A549 (cell line): ENCODE data around the gene SLC14A1. TPM values are rescaled to one million over a fixed set of nuclear protein-coding genes. Genes with fewer than 3 reads are reported as not detected.

Experiments
- ATAC-seq, 2 experiments: fragments of 200-7000 bp in 1 of 2; fragments of >200 bp in 1 of 2; cut with Nextera tagmentation in 1 of 2; cut with Tn5 transposase in 1 of 2; 3 replicates each; pipeline versions ENCODE4 v1.8.0 to v1.9.1; 2018 to 2020; ENCODE audit warnings: mild to moderate bottlenecking in 1 of 2, moderate library complexity in 1 of 2
- CTCF ChIA-PET: fragments of 300-600 bp; sonication (Branson Sonifier 250); formaldehyde crosslinking; extraction: SDS; loops from one replicate; lab custom pipeline; 2021; ENCODE audit warnings: antibody characterized with exemption, inconsistent platforms; lab: Yijun Ruan, JAX
- POLR2A ChIA-PET: fragments of 350-600 bp; formaldehyde crosslinking; extraction: SDS; loops from one replicate; lab custom pipeline; 2021; ENCODE audit warnings: antibody characterized with exemption, inconsistent platforms; lab: Yijun Ruan, JAX
- DNase-seq, 2 experiments: peaks; one replicate each; pipeline versions ENCODE4 v3.0.0 to v3.0.0-alpha.2; 2011 to 2016; ENCODE audit warnings: low read depth in 1 of 2, low spot score in 1 of 2
- FAIRE-seq: peaks from 2 replicates; lab custom pipeline; 2011; peaks lifted over from hg19 to GRCh38; lab: Jason Lieb, UNC
- H3K27ac ChIP-seq, 2 experiments: fragments of >200 bp; sonication (Bioruptor Twin); formaldehyde crosslinking; 3 replicates each; pipeline ENCODE4 v1.5.1; 2016 to 2017
- H3K4me1 ChIP-seq: fragments of >200 bp; sonication (Bioruptor Twin); formaldehyde crosslinking; 3 replicates; pipeline ENCODE4 v1.6.1; 2016
- H3K4me2 ChIP-seq: fragments of >200 bp; sonication (Bioruptor Twin); formaldehyde crosslinking; 3 replicates; pipeline ENCODE4 v1.6.1; 2016
- H3K4me3 ChIP-seq: fragments of >200 bp; sonication (Bioruptor Twin); formaldehyde crosslinking; 3 replicates; pipeline ENCODE4 v1.5.1; 2016
- H3K9me3 ChIP-seq: fragments of >200 bp; sonication (Bioruptor Twin); formaldehyde crosslinking; 3 replicates; pipeline ENCODE4 v1.6.1; 2016
- CBX2 ChIP-seq: fragments of 200-600 bp; sonication (generic); IDR thresholded peaks from 2 replicates; pipeline ENCODE4 v1.6.1; 2016; ENCODE audit warnings: low read depth, mild to moderate bottlenecking, borderline replicate concordance
- CHD4 ChIP-seq: fragments of 200-600 bp; sonication (generic); IDR thresholded peaks from 2 replicates; pipeline ENCODE4 v1.6.1; 2016; ENCODE audit warnings: antibody characterized with exemption, mild to moderate bottlenecking, borderline replicate concordance
- CTCF ChIP-seq: fragments of >200 bp; sonication (Bioruptor Twin); formaldehyde crosslinking; IDR thresholded peaks from 3 replicates; pipeline ENCODE4 v1.5.1; 2016
- EHF ChIP-seq: fragments of 250-450 bp; sonication (Bioruptor Pico); IDR thresholded peaks from 2 replicates; pipeline ENCODE4 v1.5.0; 2020; ENCODE audit warnings: mild to moderate bottlenecking
- EP300 ChIP-seq, 2 experiments: fragments of >200 bp; sonication (Bioruptor Twin); formaldehyde crosslinking; IDR thresholded peaks; 2 replicates in 1 of 2; 3 replicates in 1 of 2; pipeline ENCODE4 v1.6.1; 2016 to 2017
- FOSB ChIP-seq: fragments of 250-450 bp; sonication (Bioruptor Pico); IDR thresholded peaks from 2 replicates; pipeline ENCODE4 v1.5.0; 2020; ENCODE audit warnings: mild to moderate bottlenecking, moderate library complexity
- FOXS1 ChIP-seq: fragments of 250-450 bp; sonication (Bioruptor Pico); IDR thresholded peaks from 2 replicates; pipeline ENCODE4 v1.5.0; 2020; ENCODE audit warnings: mild to moderate bottlenecking, moderate library complexity
- HDAC2 ChIP-seq: fragments of 200-600 bp; sonication (generic); IDR thresholded peaks from 2 replicates; pipeline ENCODE4 v1.6.1; 2016
- JUN ChIP-seq, 2 experiments: fragments of >200 bp; sonication (Bioruptor Twin); formaldehyde crosslinking; IDR thresholded peaks; 2 replicates in 1 of 2; 3 replicates in 1 of 2; pipeline ENCODE4 v1.6.1; 2016 to 2017
- KDM1A ChIP-seq: fragments of 200-600 bp; sonication (generic); IDR thresholded peaks from 2 replicates; pipeline ENCODE4 v1.6.1; 2016; ENCODE audit warnings: low read depth, mild to moderate bottlenecking
- MAFK ChIP-seq: fragments of 450-650 bp; IDR thresholded peaks from 2 replicates; pipeline ENCODE4 v1.6.1; 2014; ENCODE audit not compliant: partially characterized antibody
- MAX ChIP-seq: IDR thresholded peaks from 2 replicates; pipeline ENCODE4 v1.6.1; 2012
- MYC ChIP-seq: IDR thresholded peaks from 2 replicates; pipeline ENCODE4 v1.6.1; 2012; ENCODE audit warnings: mild to moderate bottlenecking, inconsistent platforms, low read length, improper control_type of control experiment, borderline replicate concordance
- NFE2L2 ChIP-seq: fragments of 150-350 bp; conservative IDR thresholded peaks from 2 replicates; pipeline ENCODE4 v1.6.1; 2014; ENCODE audit warnings: low read length
- NR3C1 ChIP-seq: fragments of >200 bp; sonication (Bioruptor Twin); formaldehyde crosslinking; IDR thresholded peaks from 3 replicates; pipeline ENCODE4 v1.6.1; 2017
- PHF8 ChIP-seq: fragments of 200-600 bp; sonication (generic); IDR thresholded peaks from 2 replicates; pipeline ENCODE4 v1.6.1; 2016; ENCODE audit warnings: low read depth, mild to moderate bottlenecking, antibody characterized with exemption, moderate library complexity, borderline replicate concordance
- POLR2A ChIP-seq: IDR thresholded peaks from 2 replicates; pipeline ENCODE4 v1.6.1; 2012; ENCODE audit warnings: mild to moderate bottlenecking, low read length
- RAD21 ChIP-seq, 2 experiments: fragments of >200 bp in 1 of 2; sonication (Bioruptor Twin) in 1 of 2; formaldehyde crosslinking in 1 of 2; IDR thresholded peaks in 1 of 2; conservative IDR thresholded peaks in 1 of 2; 2 replicates in 1 of 2; 3 replicates in 1 of 2; pipeline ENCODE4 v1.6.1; 2012 to 2018; ENCODE audit warnings: inconsistent platforms in 1 of 2
- RCOR1 ChIP-seq: fragments of 150-350 bp; IDR thresholded peaks from 2 replicates; pipeline ENCODE4 v1.6.1; 2014; ENCODE audit warnings: antibody characterized with exemption, low read length, low read depth
- RNF2 ChIP-seq: fragments of 200-600 bp; sonication (generic); IDR thresholded peaks from 2 replicates; pipeline ENCODE4 v1.6.1; 2016; ENCODE audit warnings: low read depth, mild to moderate bottlenecking, antibody characterized with exemption, moderate library complexity, borderline replicate concordance
- SMC3 ChIP-seq: fragments of >200 bp; sonication (Bioruptor Twin); formaldehyde crosslinking; IDR thresholded peaks from 3 replicates; pipeline ENCODE4 v1.6.1; 2018; ENCODE audit warnings: inconsistent platforms
- SREBF2 ChIP-seq: fragments of 450-650 bp; IDR thresholded peaks from 2 replicates; pipeline ENCODE4 v1.6.1; 2014; ENCODE audit warnings: mild to moderate bottlenecking, moderate library complexity
- TP53 ChIP-seq: fragments of 250-450 bp; sonication (Bioruptor Pico); IDR thresholded peaks from 2 replicates; pipeline ENCODE4 v1.5.0; 2021; ENCODE audit warnings: mild to moderate bottlenecking, moderate library complexity
- USF2 ChIP-seq: fragments of 450-650 bp; IDR thresholded peaks from 2 replicates; pipeline ENCODE4 v1.6.1; 2014; ENCODE audit warnings: antibody characterized with exemption
- ZSCAN20 ChIP-seq: fragments of 250-450 bp; sonication (Bioruptor Pico); IDR thresholded peaks from 2 replicates; pipeline ENCODE4 v1.8.0; 2022; ENCODE audit warnings: mild to moderate bottlenecking, moderate library complexity
- WGBS: methylation state at CpG from one replicate; pipeline ENCODE4 v1.1.6; 2017; ENCODE audit errors: missing lambda C conversion rate; 5-methylcytosine and 5-hydroxymethylcytosine counted together
- polyA plus RNA-seq, 4 experiments: library from polyadenylated mRNA; depleted of rRNA in 3 of 4; stranded (reverse); fragments of >200 nt; fragmentation: RNase III in 1 of 4; extraction: RNeasy Plus Mini Kit Qiagen cat#74134 plus additional on column Dnase treatment in 1 of 4; gene quantifications; 2 replicates in 3 of 4; 3 replicates in 1 of 4; pipeline ENCODE4 v1.2.3, GENCODE V29; 2011 to 2017
- TF ChIP-seq, protein P1 (sequence below): fragments of 250-450 bp; sonication (Bioruptor Pico); IDR thresholded peaks from 2 replicates; pipeline ENCODE4 v1.5.0; 2020; ENCODE audit warnings: low read depth, mild to moderate bottlenecking, moderate library complexity
- TF ChIP-seq, protein P2 (sequence below): fragments of 150-350 bp; IDR thresholded peaks from 2 replicates; pipeline ENCODE4 v1.6.1; 2014; ENCODE audit warnings: low read depth, mild to moderate bottlenecking, low read length
- TF ChIP-seq, protein P3 (sequence below): fragments of 200-600 bp; sonication (generic); IDR thresholded peaks from 2 replicates; pipeline ENCODE4 v1.6.1; 2016; ENCODE audit warnings: antibody characterized with exemption, mild to moderate bottlenecking, moderate library complexity

SLC14A1 gene
- polyA plus RNA-seq, 2 of the 4 experiments (the other 2 are of a cell fraction): 0.23 TPM; not detected in 1

- TF ChIP-seq USF2 (no peak), KDM1A (no peak)
These were observed 17.1 kb downstream of the SLC14A1 start (continued) for GRCh38 chr18:45741056-45741455.

DNA sequence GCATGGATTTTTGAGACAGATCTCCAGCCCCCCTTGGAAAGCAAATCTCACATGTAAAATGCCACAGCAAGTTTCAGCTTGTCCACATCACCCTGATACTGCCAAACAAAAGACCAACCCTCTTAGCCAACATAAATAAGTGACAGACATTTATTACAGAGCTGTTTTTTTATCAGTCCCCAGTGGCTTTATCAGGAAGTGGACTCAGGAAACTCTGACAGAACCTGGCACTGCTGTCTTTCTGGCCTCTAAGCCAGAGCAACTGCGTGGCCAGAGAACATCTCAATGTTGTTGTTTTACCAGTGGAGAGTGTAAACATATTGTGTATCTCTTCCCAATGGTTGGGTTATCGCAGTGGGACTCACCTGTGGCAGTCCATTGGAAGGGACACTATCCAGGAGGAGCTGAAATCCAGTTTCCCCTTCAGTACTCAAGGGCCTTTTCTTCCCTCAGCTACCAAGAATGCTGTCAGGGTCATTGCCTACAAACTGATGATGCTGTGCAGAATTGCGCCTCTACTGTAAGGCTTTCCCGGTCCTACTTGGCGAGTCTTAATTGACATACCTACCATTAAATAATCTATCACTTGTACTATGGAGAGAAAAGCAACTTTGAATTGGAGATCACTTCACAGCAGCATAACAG lies 22.0 kb downstream of the SLC14A1 start:
- Histone ChIP-seq H3K9me3 (no peaks in the 10 kb centered on the region), H3K4me3 (no peak overlapping the region), H3K27ac (no peak overlapping the region), H3K4me1 (peaks cover 9% of the 10 kb centered on the region; the same call in 1 of the 3 replicates)
- DNase-seq (no peak), ATAC-seq (no peak), FAIRE-seq (no peak)
- 72% methylated on average over 5 of the region's 5 CpGs for WGBS
- ChIA-PET POLR2A (no interaction called here), CTCF (interaction anchor here (1.2 to 2.1 kb wide), 3 partner anchors 23 to 133 kb away, joined by 4 to 7 read pairs (median 6); no protein-coding TSS in a partner anchor)
- TF ChIP-seq FOSB (CRISPR knock-in tag) (no peak), SREBF2 (no peak), NFE2L2 (no peak), POLR2A (no peak), EHF (CRISPR knock-in tag) (no peak), EP300 (IDR thresholded peaks at IDR 0.05) (no peak), CHD4 (no peak), CTCF (no peak), ZSCAN20 (no peak), PHF8 (no peak), SMC3 (no peak), RAD21 (conservative IDR thresholded peaks at IDR 0.05 in 1 of 2, IDR thresholded peaks at IDR 0.05 in 1 of 2) (no peak), TP53 (CRISPR knock-in tag) (no peak), CBX2 (no peak), JUN (IDR thresholded peaks at IDR 0.05) (no peak), MYC (no peak)
- TF ChIP-seq, protein P1, sequence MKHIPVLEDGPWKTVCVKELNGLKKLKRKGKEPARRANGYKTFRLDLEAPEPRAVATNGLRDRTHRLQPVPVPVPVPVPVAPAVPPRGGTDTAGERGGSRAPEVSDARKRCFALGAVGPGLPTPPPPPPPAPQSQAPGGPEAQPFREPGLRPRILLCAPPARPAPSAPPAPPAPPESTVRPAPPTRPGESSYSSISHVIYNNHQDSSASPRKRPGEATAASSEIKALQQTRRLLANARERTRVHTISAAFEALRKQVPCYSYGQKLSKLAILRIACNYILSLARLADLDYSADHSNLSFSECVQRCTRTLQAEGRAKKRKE (CRISPR knock-in tag): no peak
- TF ChIP-seq, all 56 proteins: peak for 0
- no peak overlapping the region for H3K4me2 ChIP-seq

DNA sequence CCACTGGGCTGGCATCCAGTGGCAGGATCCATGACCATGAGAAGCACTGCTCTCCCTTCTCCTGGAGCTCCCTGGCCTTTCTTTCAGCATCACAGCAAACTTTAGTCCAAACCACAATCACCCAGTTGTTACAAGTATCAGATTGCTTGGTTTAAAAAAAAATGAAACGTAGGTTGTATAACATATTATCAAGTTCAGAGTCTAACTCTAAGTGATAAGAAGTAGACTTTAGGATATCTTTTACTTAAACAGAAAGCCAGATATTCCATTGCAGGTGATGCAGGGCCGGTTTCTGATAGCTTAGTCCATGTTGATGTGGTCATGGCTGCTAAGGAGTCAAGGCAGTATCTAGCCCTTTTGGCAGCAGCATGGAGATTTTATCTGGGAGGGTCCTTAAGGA lies 24.5 kb downstream of the SLC14A1 start:
- Histone ChIP-seq H3K4me2 (no peak overlapping the region), H3K4me1 (peaks cover 9% of the 10 kb centered on the region; the same call in 1 of the 3 replicates), H3K4me3 (no peak overlapping the region), H3K9me3 (no peaks in the 10 kb centered on the region), H3K27ac (no peak overlapping the region)
- no peak for ATAC-seq
- no peak for DNase-seq
- POLR2A ChIA-PET: no interaction called here
- FAIRE-seq: no peak
- CTCF ChIA-PET: no interaction called here
- WGBS: 29% methylated on average over 2 of the region's 2 CpGs
- TF ChIP-seq RNF2 (no peak), FOXS1 (CRISPR knock-in tag) (no peak), NR3C1 (no peak), MAX (no peak), RCOR1 (no peak), HDAC2 (no peak), MAFK (no peak)
- TF ChIP-seq, protein P2, sequence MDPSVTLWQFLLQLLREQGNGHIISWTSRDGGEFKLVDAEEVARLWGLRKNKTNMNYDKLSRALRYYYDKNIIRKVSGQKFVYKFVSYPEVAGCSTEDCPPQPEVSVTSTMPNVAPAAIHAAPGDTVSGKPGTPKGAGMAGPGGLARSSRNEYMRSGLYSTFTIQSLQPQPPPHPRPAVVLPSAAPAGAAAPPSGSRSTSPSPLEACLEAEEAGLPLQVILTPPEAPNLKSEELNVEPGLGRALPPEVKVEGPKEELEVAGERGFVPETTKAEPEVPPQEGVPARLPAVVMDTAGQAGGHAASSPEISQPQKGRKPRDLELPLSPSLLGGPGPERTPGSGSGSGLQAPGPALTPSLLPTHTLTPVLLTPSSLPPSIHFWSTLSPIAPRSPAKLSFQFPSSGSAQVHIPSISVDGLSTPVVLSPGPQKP: no peak
- TF ChIP-seq, protein P3, sequence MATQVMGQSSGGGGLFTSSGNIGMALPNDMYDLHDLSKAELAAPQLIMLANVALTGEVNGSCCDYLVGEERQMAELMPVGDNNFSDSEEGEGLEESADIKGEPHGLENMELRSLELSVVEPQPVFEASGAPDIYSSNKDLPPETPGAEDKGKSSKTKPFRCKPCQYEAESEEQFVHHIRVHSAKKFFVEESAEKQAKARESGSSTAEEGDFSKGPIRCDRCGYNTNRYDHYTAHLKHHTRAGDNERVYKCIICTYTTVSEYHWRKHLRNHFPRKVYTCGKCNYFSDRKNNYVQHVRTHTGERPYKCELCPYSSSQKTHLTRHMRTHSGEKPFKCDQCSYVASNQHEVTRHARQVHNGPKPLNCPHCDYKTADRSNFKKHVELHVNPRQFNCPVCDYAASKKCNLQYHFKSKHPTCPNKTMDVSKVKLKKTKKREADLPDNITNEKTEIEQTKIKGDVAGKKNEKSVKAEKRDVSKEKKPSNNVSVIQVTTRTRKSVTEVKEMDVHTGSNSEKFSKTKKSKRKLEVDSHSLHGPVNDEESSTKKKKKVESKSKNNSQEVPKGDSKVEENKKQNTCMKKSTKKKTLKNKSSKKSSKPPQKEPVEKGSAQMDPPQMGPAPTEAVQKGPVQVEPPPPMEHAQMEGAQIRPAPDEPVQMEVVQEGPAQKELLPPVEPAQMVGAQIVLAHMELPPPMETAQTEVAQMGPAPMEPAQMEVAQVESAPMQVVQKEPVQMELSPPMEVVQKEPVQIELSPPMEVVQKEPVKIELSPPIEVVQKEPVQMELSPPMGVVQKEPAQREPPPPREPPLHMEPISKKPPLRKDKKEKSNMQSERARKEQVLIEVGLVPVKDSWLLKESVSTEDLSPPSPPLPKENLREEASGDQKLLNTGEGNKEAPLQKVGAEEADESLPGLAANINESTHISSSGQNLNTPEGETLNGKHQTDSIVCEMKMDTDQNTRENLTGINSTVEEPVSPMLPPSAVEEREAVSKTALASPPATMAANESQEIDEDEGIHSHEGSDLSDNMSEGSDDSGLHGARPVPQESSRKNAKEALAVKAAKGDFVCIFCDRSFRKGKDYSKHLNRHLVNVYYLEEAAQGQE: no peak
